Neural progenitor cell (in vitro differentiated cells): Measurements from ENCODE around the gene FAM131C.

Experiments used
- EZH2 ChIP-seq: fragments of 200-600 bp; sonication (generic); IDR thresholded peaks from 2 replicates; pipeline ENCODE4 v1.6.1; 2017; ENCODE audit warnings: antibody characterized with exemption, mild to moderate bottlenecking, moderate library complexity
- EZH2phosphoT487 ChIP-seq: fragments of 200-600 bp; sonication (generic); IDR thresholded peaks from 2 replicates; pipeline ENCODE4 v1.6.1; 2017; ENCODE audit warnings: antibody characterized with exemption
- TF ChIP-seq, protein P1 (sequence below): fragments of 200-600 bp; sonication (generic); IDR thresholded peaks from 2 replicates; pipeline ENCODE4 v1.5.1; 2017; ENCODE audit warnings: antibody characterized with exemption, mild to moderate bottlenecking

DNA sequence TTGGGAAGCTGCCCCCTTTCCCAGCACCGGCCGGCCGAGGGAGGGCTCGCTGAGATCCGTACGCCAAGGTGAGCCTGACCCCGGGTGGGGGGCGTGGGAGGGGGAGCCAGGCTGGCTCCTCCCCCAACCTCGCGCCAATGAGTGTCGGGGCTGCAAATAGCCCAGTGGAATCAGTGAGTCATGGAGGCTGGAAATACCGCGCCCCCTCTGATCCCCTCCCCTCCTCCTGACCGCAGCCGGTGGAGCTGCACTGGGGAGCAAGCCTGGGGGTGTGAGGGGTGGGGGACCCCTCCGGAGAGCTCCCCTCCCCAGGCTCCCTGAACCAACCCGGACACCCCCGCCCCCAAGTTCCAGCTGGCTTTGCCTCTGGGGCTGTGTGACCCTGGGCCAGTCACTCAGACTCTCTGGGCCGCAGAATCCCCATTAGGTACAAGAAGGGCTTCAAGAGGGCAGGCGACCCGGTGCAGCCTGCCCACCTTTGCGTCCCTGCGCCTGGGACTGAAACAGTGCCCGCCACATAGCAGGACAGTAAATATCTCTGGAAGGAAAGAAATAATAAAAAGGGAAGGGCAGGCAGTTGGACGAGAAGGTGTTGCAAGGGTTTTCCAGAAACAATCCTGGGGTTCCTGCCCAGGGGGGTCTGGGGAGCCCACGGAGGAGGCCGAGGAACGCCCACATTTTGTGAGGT lies 60.1 kb downstream of the FAM131C start:
- TF ChIP-seq, protein P1, sequence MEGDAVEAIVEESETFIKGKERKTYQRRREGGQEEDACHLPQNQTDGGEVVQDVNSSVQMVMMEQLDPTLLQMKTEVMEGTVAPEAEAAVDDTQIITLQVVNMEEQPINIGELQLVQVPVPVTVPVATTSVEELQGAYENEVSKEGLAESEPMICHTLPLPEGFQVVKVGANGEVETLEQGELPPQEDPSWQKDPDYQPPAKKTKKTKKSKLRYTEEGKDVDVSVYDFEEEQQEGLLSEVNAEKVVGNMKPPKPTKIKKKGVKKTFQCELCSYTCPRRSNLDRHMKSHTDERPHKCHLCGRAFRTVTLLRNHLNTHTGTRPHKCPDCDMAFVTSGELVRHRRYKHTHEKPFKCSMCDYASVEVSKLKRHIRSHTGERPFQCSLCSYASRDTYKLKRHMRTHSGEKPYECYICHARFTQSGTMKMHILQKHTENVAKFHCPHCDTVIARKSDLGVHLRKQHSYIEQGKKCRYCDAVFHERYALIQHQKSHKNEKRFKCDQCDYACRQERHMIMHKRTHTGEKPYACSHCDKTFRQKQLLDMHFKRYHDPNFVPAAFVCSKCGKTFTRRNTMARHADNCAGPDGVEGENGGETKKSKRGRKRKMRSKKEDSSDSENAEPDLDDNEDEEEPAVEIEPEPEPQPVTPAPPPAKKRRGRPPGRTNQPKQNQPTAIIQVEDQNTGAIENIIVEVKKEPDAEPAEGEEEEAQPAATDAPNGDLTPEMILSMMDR, result no peak
- no peak for TF ChIP-seq EZH2
- TF ChIP-seq EZH2phosphoT487, result no peak
